Glomerular visceral epithelial cell (primary cell): ENCODE data around the gene PHTF2.
A peak's percentile ranks its signal among the peaks of the same experiment; 100 is the strongest.

Source experiments
- DNase-seq: peaks from one replicate; pipeline ENCODE4 v3.0.0-alpha.2; 2016; ENCODE audit errors: extremely low spot score

Gene PHTF2

DNA sequence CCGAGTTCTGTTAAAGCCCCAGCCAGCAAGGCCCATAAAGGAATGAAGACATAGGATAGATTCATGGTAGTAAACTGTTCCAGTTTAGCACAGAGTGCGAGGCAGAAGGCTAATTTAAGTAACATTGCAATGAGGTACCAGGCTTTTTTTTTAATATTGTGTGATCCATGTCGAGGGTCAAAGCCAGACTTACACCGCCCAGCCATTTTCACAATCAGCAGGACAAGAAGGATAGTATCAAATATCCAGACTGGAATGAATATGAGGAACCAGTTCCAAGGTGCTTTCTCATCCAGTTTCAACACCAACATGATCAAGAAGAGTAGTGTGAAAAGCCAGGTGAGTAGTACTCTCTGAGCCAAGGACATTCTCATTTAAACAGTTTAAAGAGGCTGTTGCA lies 4.6 kb upstream of the PHTF2 start:
- no peak for DNase-seq

DNA sequence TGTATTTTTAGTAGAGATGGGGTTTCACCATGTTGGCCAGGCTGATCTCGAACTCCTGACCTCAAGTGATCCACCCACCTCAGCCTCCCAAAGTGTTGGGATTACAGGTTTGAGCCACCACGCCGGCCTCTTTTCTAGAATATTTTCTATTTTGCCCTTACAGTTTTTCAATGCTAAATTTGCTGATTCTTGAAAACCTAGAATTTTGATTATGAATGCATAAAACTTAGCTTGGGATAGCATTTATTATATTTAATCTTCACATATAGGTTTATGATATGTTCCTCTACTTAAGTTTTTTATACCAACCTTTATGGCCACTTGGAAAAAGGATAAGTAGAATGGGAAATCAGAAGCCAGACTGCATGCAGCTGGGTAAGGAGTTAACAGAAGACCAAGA lies 2.5 kb upstream of the PHTF2 start:
- no peak for DNase-seq

DNA sequence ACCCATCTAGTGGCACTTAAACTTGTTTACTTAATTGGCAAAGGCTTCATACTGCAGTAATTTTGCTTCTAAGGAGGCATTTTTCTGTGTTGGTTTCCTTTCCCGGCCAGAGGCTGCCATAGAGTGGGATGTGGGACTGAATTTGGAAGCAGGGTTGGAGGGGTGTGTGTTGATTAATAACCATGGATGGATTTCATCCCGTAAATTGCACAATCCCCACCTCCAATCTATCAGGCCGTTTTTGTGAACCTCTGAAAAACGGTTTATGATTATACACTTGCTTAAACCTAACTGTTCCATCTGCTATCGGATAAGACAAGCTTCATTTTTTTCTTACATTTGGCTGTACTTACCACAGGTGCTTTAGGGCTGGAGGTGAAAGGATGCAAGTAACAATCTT lies 1.6 kb upstream of the PHTF2 start:
- no peak for DNase-seq

DNA sequence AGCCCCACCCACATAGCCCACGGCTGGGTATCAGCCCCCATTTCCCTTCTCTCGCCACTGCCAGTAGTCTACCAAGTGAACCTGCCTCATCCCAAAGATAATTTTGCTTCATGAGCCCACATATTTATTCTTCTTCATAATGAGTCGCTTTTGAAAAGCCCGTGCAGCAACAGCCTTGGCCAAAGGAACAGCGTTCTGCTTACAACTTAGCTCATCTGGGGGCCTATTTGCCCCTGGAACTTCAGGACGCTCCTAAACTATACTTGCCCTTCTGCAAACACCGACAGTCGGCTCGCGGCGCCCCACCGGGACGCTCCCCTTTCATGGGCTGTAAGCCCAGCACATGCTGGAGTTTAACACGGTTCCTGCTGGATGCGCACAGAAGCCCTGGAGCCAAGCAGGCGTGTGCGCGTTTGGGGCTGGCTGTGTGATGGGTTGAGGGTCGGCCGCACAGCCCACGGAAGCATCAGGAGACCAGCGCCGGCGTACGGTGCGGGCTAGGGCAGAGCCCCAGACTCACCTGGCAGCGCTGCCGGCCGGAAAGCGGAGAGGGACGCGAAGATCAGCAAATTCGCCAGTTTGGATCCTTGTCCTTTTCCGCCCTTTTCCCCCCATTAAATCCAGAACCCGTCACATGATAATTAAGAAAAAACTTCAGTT lies 709 bp upstream of the PHTF2 start:
- no peak for DNase-seq

DNA sequence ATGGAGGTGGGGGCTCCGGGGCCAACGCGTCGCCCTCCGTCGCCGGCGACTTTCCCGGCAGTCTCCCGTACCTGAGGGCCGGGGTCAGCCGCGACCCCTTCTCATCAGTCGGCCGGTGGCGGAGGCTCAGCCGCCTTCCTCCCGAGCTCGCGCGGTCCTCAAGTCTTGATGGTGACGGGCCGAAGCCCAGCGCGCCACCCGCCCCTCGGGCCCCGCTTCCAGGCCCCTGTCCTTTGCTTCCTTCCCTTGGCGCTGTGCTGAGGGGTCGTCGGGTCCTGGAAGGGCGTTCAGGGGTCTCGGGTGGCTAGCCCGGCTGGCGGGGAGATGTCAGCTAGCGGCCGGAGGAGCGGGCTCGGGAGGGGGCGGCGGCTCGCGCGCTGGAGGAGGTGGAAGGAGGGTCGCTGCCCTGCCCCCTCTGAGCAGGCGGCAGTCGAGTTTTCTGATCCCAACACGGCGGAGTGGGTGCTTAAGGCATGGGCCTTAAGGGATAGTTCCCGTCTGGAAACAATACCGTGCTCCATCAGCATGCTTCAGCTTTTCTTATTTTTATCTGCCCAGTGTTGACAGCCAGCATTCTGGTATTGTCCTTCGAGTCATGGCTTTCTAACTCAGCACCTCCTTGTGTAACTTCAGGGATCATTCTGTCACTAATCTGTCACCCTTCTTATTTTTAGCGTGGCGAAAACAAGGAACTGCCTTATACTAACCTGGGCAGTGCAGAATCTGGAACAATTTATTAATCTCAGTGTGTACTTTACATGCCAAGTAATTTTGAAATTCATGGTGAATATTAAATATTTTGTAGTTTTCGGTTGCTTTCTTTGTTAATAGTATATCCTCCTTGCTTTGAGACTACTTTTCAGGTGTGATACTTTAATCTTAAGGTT lies 748 bp downstream of the PHTF2 start:
- DNase-seq = peak; percentile 30

DNA sequence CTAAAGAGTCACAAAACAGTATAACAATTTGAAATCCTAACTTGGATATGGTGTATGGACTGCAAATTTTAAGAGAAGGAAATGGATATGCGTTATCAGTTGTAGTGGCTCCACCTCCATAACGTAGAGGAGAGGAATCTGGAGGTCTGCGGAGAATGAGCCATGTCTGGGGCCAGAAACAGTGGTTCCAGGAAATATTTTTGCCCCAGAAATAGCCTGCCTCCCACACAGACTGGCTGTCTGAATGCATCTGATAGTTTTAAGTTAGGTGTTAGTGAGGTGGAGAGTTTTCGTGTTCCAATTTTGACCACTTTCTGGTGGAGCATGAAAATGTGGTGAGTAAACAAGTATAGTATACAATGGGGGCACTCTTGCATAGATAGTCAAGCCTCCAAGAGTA lies 1.6 kb downstream of the PHTF2 start:
- DNase-seq = no peak

DNA sequence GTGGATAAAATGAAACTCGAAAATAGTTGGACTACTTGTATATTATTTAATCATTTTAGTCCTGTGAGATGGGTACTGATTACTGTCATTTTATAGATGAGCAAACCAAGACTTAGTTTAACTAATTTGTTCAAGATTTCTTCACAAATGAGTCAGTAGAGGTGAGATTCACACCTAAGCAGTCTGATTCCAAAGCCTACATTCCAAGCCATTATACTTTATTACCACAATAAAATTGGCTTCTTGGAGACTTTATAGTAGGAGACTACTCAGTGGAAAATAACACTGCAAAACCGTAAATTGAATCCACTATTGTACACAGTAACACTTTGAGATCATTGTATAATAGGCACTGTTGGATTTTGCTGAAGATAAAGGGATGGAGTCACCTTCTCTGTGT lies 2.2 kb downstream of the PHTF2 start:
- no peak for DNase-seq

DNA sequence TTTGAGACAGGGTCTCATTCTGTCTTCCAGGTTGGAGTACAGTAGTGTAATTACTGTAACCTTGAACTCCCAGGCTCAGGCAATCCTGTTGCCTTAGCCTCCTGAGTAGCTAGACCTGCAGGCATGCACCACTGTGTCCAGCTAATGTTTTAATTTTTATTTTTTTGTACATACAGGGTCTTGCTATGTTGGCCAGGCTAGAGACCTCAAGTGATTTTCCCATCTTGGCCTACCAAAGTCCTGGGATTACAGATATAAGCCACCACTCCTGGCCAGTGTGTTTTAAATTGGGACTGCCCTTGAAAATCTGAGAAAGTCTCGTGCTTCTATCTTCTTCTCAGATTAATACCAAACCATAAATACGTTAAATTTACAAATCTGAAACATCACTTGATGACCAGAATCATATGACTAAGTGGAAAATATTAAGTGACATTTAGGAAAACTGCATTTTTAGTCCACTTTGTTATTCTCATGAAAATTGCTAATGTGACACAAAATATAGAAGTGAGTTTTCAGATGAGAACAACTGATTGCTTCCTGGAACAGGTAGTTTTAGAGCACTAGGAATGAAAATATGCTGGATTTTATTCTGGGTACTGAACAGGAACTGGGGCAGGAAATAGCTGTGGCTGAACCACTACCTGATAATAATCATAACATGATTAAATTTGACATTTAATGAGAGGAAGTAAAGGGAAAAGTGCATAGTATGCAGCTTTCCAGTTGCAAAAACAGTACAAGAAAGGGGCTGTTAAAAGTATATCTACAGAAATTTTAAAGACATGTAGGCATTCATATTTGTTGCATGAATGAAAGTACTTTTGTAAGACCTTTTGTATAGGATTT lies 4.2 kb downstream of the PHTF2 start:
- no peak for DNase-seq

DNA sequence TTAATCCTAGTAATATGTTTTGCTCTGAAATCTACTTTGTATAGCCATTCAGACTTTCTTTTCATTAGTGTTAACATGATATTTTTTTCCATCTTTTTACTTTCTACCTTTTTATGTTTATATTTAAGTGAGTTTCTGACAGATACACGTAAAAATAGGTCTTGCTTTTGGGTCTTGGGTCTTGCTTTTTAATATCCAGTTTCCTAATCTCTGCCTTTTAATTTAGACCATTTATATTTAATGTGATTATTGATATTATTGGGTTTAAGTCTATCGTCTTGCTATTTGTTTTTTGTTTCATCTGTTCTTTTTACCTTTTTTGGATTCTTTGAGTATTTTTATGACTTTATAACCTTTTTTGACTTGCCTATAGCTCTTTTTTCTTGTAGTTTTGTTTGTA lies 7.9 kb downstream of the PHTF2 start:
- DNase-seq = no peak

DNA sequence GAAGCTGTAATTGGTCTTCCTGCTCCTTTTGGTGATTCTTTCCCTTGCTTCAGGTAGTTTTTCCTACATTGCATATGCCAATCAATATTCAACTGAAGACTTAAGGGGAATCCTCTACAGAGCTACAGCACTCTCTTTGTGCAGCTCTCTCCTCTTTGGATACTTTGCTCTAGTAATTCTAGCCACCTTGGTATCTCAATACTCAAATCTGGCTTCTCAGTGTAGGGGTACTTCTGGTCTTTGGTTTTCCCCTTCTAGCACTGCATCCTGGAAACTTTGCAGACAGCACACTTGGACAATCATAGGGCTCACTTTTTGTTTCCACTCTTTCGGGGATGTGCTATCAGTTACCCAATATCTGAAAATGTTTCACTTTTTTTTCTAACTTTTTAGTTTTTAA lies 9.9 kb downstream of the PHTF2 start:
- DNase-seq = no peak

DNA sequence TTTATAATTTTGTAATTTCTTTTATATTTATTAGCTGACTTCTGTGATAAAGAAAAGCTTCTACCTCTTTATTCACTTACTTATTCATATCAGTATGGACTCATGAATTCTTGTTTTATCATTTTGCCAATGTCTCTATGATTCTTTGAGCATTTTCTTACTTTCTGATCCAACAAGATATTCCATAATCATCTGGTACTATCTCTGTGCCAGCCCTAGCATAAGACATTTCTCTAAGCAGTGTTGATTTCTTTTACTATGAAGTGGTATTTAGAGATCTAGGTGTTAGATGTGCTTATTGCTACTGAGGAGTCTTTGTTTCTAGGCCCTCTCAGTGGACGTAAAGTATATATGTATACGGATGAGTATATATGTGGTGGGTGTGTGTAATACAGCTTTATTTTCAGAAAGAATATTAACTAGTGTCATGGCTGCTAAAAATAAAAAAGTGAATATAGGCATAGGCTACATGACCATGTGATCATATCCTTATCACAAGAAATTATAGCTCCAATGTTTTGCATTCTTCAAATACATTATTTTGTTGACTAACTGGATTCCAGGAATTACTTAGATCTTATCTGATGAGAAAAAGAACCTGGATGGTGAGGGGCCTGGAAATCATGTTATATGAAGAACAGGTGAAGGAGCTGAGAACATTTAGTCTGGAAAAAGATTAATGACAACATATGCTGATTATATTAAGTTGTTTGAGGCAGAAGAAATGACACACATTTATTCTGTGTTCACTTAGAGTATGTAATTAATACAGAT lies 13.1 kb downstream of the PHTF2 start:
- no peak for DNase-seq

DNA sequence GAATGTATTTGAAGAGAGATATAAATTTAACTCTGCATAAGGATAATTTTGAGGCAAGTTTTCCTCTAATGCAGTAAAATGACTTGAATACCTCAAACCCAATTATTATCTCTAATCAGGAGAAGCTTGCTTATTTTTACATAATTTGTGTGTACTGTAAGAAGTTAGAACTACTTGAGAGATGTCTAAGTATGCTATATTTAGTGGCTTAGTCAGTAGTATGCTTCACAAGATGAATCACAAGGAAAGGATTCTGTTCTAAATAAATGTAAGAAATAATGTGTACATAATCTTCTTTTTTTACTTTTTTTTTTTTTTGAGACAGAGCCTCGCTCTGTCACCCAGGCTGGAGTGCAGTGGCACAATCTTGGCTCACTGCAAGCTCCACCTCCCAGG lies 13.7 kb downstream of the PHTF2 start:
- DNase-seq = no peak

DNA sequence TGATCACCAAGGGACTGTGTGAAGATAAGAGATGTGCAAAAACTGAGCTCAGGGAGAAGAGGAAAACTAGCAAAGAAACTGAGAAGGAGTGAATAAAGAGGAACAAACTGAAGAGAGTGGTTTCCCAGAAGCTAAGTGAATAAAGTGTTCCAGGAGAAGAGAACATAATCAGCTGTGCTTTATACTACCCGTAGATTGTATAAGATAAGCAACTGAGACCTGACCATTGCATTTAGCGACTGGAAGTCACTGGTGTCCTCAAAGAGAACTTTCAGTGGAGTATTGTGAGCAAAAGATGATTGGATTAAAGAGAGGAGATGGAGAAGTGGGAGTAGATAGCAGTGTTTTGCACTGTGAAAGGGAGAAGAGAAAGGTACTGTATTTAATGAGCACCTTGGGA lies 14.6 kb downstream of the PHTF2 start:
- DNase-seq = no peak

DNA sequence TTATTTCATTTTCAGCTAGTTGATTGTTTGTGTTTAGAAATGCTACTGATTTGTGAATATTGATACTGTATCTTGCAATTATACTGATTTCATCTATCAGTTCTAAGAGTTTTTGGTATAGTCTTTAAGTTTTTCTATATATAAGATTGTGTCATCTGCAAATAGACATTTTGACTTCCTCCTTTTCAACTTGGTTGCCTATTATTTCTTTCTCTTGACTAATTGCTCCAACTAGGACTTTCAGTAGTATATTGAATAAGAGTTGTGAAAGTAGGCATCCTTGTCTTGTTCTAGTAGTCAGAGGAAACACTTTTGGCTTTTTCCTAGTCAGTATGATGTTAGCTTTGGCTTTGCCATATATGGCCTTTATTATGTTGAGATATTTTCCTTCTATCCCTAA lies 20.4 kb downstream of the PHTF2 start:
- DNase-seq = no peak

DNA sequence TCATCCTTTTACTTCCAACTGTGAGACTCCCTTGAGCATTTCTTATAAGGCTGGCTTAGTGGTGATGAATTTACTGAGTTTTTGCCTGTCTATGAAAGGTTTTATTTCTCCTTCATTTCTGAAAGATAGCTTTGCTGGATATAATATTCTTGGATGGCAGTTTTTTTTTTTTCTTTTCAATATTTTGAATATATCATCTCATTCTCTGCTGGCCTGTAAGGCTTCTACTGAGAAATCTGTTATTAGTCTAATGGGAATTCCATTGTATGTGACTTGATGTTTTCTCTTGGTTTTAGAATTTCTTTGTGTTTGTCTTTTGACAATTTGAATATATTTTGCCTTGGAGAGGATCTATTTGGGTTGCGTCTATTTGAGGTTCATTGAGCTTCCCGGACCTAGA lies 22.4 kb downstream of the PHTF2 start:
- DNase-seq = no peak

DNA sequence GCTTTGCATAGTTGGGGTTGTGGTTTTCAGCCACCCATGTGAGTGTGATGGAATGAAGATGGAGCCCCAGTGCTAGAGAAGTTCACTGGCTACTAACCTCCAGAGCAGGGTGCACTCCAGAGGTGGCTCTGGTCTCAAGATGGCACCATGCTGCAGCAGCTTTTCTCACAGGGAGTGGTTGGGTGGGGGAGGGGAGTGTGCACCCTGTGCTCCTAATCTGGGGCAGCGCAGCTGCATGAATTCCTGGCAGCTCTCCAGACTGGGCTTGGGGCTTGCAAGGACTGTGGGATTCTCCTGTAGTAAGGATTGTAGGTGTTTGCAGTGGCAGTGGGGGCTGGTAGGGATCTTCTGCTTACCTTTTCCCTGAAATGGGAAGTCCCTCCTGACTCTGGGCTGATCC lies 23.7 kb downstream of the PHTF2 start:
- no peak for DNase-seq

DNA sequence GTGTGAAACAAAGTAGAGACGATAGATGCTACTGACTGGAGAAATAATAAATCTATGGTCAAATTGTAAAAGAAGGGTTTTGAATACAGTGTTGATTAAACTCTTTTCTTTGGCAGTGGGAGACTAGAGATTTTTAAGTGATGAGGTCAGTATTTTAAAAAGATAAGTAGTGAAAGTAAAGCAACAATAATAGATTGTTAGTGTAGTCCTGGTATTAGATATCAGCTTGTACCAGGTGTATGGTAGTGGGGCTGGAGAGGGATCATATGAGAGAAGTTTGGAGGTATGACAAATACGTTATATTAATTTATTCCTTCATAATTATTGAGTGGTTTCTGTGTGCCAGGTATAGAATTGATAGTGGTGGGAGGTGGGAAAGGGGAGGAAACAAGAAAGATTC lies 25.2 kb downstream of the PHTF2 start:
- no peak for DNase-seq

DNA sequence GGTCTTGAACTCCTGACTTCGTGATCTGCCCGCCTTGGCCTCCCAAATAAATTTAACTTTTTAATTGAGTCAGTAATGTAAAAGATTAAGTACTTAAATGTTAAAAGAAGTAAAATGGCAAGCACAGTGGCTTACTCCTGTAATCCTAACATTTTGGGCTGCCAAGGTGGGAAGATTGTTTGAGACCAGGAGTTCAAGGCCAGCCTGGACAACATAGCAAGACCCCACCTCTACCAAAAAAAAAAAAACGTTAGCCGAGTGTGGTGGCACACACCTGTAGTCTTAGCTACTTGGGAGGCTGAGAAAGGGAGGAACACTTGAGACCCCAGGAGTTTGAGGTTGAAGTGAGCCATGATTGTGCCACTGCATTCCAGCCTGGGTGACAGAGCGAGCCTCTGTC lies 26.1 kb downstream of the PHTF2 start:
- DNase-seq = no peak

DNA sequence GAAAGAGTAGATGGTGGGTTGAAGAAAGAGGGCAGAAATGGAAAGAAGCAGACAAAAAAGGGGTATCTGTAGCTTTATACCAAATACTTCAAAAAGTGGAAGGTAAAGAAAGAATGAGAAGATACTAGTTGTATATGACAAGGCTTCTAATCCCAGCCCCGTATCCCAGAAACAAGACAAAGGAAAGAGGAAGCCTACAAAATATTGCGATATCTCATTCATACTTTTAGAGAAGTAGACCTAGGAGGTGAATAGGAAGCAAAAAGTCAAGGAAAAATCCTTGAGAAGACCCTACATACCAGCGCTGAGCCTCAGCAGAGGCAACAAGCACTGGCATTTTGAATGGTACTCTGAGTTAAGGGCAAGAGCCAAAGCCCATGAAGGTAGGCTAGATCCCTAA lies 26.6 kb downstream of the PHTF2 start:
- no peak for DNase-seq

DNA sequence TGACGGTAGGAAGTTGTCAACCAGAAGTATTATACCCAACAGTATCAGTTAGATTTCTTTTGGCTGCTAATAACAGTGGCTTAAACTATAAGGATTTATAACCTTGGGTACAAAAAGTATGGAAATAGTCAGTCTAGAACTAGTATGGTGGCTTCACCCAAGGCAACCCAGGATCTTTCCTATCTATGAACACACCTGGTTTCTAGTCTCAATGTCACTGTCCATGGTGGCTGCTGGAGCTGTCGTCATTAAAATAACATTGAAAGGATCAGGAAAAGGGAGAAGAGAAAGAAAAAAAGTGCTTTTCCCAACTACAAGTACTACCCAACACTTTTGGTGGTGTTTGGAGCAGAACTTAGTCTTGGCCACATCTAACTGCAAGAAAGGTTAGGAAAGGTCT lies 27.7 kb downstream of the PHTF2 start:
- DNase-seq = no peak

DNA sequence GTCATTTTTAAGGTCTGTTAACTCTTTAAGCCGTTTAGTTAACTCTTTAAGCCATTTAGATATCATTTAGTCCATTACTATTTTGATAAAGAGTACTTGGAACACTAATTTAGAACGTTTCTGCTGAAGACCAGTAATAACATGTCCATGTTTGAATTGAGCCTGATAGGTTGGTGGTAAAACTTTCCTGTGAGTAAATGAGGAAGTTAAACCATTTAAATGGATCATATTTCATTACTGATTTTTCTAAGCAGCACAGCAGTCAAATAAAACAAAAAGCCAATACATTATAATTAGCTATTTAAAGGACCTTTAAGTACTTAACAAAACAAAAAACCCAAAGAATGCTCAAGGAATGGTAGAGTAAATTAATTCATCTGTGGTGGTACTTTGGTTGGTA lies 29.4 kb downstream of the PHTF2 start:
- DNase-seq = no peak
